ENCODE data around the gene MBOAT1.
"Not testable (repeated sequence)": the region's sequence is repeated elsewhere in the genome, so short reads cannot be mapped to it uniquely, and the experiment has no call there.

- not testable (repeated sequence) for TF ChIP-seq CTCF, EP300, POLR2A, POLR2AphosphoS5 (IDR thresholded peaks at IDR 0.05)
Observed at GRCh38 chr6:20139127-20139963, 72.9 kb downstream of the MBOAT1 start.

Measured in suprapubic skin (tissue), 4 donors.